NCI-H748 (cell line): ENCODE results near the gene TMEM259.

ENCODE experiments used
- DNase-seq: peaks from one replicate; lab custom pipeline; 2025; ENCODE audit not compliant: unreplicated experiment; lab: John Stamatoyannopoulos, UW

The TMEM259 gene

DNA sequence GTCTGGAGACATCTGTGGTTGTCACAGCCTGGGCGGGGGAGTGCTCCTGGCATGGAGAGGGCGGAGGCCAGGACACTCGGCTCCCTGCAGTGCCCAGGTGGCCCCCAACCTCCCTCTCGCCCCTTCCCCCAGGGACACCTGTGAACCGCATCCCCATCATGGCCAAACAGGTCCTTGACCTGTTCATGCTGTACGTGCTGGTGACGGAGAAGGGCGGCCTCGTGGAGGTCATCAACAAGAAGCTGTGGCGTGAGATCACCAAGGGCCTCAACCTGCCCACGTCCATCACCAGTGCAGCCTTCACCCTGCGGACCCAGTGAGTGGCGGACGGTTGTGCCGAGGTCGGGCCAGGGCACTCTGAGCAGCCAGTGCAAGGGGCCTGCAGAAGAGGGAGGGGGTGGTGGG lies 56.8 kb downstream of the TMEM259 start:
- no peak for DNase-seq

- no peak for DNase-seq
These were observed 57.4 kb downstream of the TMEM259 start for GRCh38 chr19:963486-963951.

DNA sequence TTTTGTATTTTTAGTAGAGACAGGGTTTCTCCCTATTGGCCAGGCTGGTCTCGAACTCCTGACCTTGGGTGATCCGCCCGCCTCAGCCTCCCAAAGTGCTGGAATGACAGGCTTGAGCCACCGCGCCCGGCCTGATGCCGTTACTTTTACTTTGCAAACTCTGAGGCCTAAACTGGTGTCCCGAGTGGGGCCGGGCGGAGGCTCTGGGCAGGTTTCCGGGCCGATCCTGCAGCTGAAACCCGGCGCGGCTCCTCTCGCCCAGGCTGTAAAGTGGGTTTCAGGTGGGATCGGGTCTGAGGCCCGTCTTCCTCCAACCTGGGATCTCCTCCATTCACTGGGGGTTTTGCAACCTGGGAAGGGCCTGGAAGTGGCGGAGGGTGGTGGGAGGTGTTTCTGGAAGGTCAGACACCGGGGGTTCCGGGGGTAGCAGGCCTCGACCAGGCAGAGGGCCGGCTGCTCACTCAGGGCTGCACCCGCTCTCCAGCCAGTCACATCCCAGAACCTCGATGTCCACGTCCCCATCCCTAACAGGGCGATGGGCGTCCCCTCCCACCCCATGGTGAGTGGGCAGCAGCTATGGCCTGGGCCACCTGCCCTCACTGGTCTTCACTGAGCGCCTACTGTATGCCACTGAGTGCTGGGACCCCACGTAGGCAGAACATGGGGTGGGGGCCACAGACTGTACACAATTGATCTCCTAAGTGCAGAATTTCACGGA lies 58.1 kb downstream of the TMEM259 start:
- no peak for DNase-seq

DNA sequence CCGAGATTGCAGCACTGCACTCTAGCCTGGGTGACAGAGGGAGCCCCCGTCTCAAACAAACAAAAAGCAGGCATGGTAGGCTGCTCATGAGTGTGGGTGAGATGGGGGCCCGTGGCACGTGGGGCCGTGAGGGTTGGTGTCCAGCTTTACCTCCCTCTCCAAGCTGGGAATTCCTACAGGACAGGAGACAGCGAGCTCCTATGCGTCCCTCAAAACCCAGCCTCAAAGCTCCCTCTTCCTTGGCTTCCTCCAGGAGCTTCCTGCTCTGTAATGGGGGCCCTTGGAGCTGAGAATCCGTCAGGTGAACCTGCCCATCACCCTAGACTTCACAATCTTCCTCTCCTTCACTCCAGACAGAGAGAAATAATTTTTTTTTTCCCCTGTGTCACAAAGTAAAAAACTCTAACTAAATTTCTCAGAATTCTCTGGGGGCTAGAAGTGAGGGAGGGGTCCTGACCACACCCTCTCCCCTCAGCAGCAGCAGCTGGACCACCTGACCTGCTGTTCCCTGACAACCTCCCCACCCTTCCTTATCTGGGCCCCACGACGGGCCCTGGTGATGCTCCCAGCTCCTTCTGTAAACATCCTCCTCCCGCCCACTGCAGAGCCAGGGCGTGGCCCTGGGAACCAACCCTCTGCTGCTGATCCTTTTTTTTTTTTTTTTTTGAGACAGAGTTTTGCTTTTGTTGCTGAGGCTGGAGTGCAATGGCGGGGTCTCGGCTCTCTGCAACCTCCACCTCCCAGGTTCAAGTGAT lies 58.9 kb downstream of the TMEM259 start:
- peak; percentile 24 for DNase-seq

GRCh38 chr19:960601-960938 lies 60.4 kb downstream of the TMEM259 start:
- DNase-seq, result no peak

- no peak for DNase-seq
These were observed 60.9 kb downstream of the TMEM259 start for GRCh38 chr19:960020-960419.
